Fibroblast of lung (primary cell): ENCODE data around the gene STMN3. TPM values are rescaled to one million over a fixed set of nuclear protein-coding genes. Genes with fewer than 3 reads are reported as not detected.

Source experiments
- DNase-seq, 2 donors: peaks; one replicate each; pipeline versions ENCODE4 v3.0.0 to v3.0.0-alpha.2; 2010; ENCODE audit warnings: low read depth in 2 of 2
- H2AFZ ChIP-seq: 2 replicates; pipeline ENCODE4 v1.5.1; 2012; ENCODE audit warnings: low read length, control low read depth, inconsistent platforms
- H3K27ac ChIP-seq: 2 replicates; pipeline ENCODE4 v1.5.1; 2011; ENCODE audit warnings: low read length, control low read depth; ENCODE audit not compliant: insufficient read depth
- H3K27me3 ChIP-seq: 2 replicates; pipeline ENCODE4 v1.5.1; 2011; ENCODE audit warnings: mild to moderate bottlenecking, low read length; ENCODE audit not compliant: control insufficient read depth, insufficient read depth
- H3K36me3 ChIP-seq: 2 replicates; pipeline ENCODE4 v1.5.1; 2011; ENCODE audit warnings: low read length; ENCODE audit not compliant: control insufficient read depth, insufficient read depth
- H3K4me1 ChIP-seq: 2 replicates; pipeline ENCODE4 v1.5.1; 2011; ENCODE audit warnings: low read length; ENCODE audit not compliant: control insufficient read depth, insufficient read depth; ENCODE audit errors: extremely low read depth
- H3K4me2 ChIP-seq: 2 replicates; pipeline ENCODE4 v1.5.1; 2011; ENCODE audit warnings: low read length, control low read depth; ENCODE audit not compliant: insufficient read depth; ENCODE audit errors: extremely low read depth
- H3K4me3 ChIP-seq, 4 experiments: fragments of 200-600 bp in 1 of 4; sonication (generic) in 1 of 4; replicated peaks in 1 of 4; 2 replicates each; pipeline ENCODE4 v1.5.1; 2011 to 2016; ENCODE audit warnings: low read length in 4 of 4, low read depth in 3 of 4, mild to moderate bottlenecking in 3 of 4, control low read depth in 2 of 4, inconsistent platforms in 1 of 4, mixed read lengths in 1 of 4; ENCODE audit not compliant: insufficient read depth in 1 of 4; ENCODE audit errors: control extremely low read depth in 1 of 4
- H3K79me2 ChIP-seq: 2 replicates; pipeline ENCODE4 v1.5.1; 2012; ENCODE audit warnings: mild to moderate bottlenecking, low read length, inconsistent platforms; ENCODE audit not compliant: control insufficient read depth, insufficient read depth
- H3K9ac ChIP-seq: 2 replicates; pipeline ENCODE4 v1.5.1; 2011; ENCODE audit warnings: mild to moderate bottlenecking, low read length, control low read depth; ENCODE audit not compliant: insufficient read depth
- H3K9me3 ChIP-seq: 2 replicates; pipeline ENCODE4 v1.5.1; 2012; ENCODE audit warnings: low read depth, low read length; ENCODE audit not compliant: control insufficient read depth, insufficient read depth
- H4K20me1 ChIP-seq: 2 replicates; pipeline ENCODE4 v1.5.1; 2011; ENCODE audit warnings: low read length; ENCODE audit not compliant: control insufficient read depth, insufficient read depth; ENCODE audit errors: extremely low read depth
- CTCF ChIP-seq, 2 donors: IDR thresholded peaks in 1 of 2; conservative IDR thresholded peaks in 1 of 2; 1 replicate in 1 of 2; 2 replicates in 1 of 2; pipeline ENCODE4 v1.5.1; 2011 to 2012; ENCODE audit warnings: low read length in 2 of 2, control low read depth in 1 of 2, inconsistent platforms in 1 of 2, low read depth in 1 of 2, mild to moderate bottlenecking in 1 of 2
- EZH2 ChIP-seq: IDR thresholded peaks from 2 replicates; pipeline ENCODE4 v1.5.1; 2012; ENCODE audit warnings: low read length, control low read depth, mild to moderate bottlenecking; ENCODE audit errors: missing control alignments
- polyA plus RNA-seq, 2 donors: library from polyadenylated mRNA; depleted of rRNA in 1 of 2; stranded (reverse) in 1 of 2; unstranded in 1 of 2; fragments of >200 nt; gene quantifications; 2 replicates each; pipeline ENCODE4 v1.2.1, GENCODE V29; 2011 to 2012; ENCODE audit warnings: missing spikeins in 1 of 2
- total RNA-seq: library from RNA; depleted of rRNA; stranded (reverse); fragments of >200 nt; gene quantifications from 2 replicates; pipeline ENCODE4 v1.2.1, GENCODE V29; 2014

Gene STMN3
- total and polyA plus RNA-seq, 2 donors (not counting 1 experiment from before 2014, with no cell fraction given), result 3.7 to 34.3 TPM

GRCh38 chr20:63701329-63702035 is 48.3 kb upstream of the STMN3 start:
- H3K36me3 ChIP-seq, result peaks cover 43% of the 10 kb centered on the region
- TF ChIP-seq EZH2 (no peak), CTCF (conservative IDR thresholded peaks at IDR 0.05 in 1 of 2, IDR thresholded peaks at IDR 0.05 in 1 of 2; ENCODE audit: low read depth in 1 of 2, low read length in 2 of 2) (no peak)
- H3K79me2 ChIP-seq, result peaks cover 22% of the 10 kb centered on the region
- H3K27me3 ChIP-seq, result no peaks in the 10 kb centered on the region
- peak overlapping the region; percentile 34 for H3K27ac ChIP-seq
- H3K9ac ChIP-seq, result no peak overlapping the region
- H3K4me1 ChIP-seq, result peaks cover 31% of the 10 kb centered on the region
- H3K4me3 ChIP-seq, result no peak overlapping the region
- H4K20me1 ChIP-seq, result no peaks in the 10 kb centered on the region
- H2AFZ ChIP-seq, result no peak overlapping the region
- H3K4me2 ChIP-seq, result no peak overlapping the region
- DNase-seq, result no peak
- no peaks in the 10 kb centered on the region for H3K9me3 ChIP-seq

GRCh38 chr20:63701051-63701328 is 47.8 kb upstream of the STMN3 start:
- Histone ChIP-seq H2AFZ (no peak overlapping the region), H3K27me3 (no peaks in the 10 kb centered on the region), H4K20me1 (no peaks in the 10 kb centered on the region), H3K4me3 (no peak overlapping the region), H3K79me2 (peaks cover 17% of the 10 kb centered on the region), H3K9ac (no peak overlapping the region), H3K4me1 (peaks cover 28% of the 10 kb centered on the region), H3K4me2 (no peak overlapping the region), H3K27ac (peak overlapping the region; percentile 34), H3K9me3 (no peaks in the 10 kb centered on the region), H3K36me3 (peaks cover 40% of the 10 kb centered on the region)
- TF ChIP-seq EZH2 (no peak), CTCF (conservative IDR thresholded peaks at IDR 0.05 in 1 of 2, IDR thresholded peaks at IDR 0.05 in 1 of 2; ENCODE audit: low read depth in 1 of 2, low read length in 2 of 2) (no peak)
- DNase-seq, result no peak

- H3K9ac ChIP-seq, result no peak overlapping the region
- peaks cover 36% of the 10 kb centered on the region for H3K36me3 ChIP-seq
Measured at GRCh38 chr20:63700199-63701050, 47.2 kb upstream of the STMN3 start.

More at GRCh38 chr20:63700199-63701050, 47.2 kb upstream of the STMN3 start:
- no peak for DNase-seq
- Histone ChIP-seq H3K9me3 (no peaks in the 10 kb centered on the region), H3K4me2 (no peak overlapping the region), H2AFZ (no peak overlapping the region), H3K27me3 (no peaks in the 10 kb centered on the region), H3K4me1 (peaks cover 28% of the 10 kb centered on the region), H3K27ac (peak overlapping the region; percentile 93), H3K4me3 (no peak overlapping the region), H4K20me1 (no peaks in the 10 kb centered on the region), H3K79me2 (peaks cover 12% of the 10 kb centered on the region)
- TF ChIP-seq CTCF (conservative IDR thresholded peaks at IDR 0.05 in 1 of 2, IDR thresholded peaks at IDR 0.05 in 1 of 2; ENCODE audit: low read depth in 1 of 2, low read length in 2 of 2) (no peak), EZH2 (no peak)
